Breast epithelium (tissue), 4 donors: Measurements from ENCODE around the gene MAP4K1. TPM values are rescaled to one million over a fixed set of nuclear protein-coding genes. Genes with fewer than 3 reads are reported as not detected.

Source experiments
- DNase-seq, 2 donors: peaks; one replicate each; pipeline ENCODE4 v3.0.0-alpha.2; 2019; ENCODE audit warnings: low spot score in 2 of 2
- H3K27ac ChIP-seq, 2 donors: fragments of 200-600 bp; sonication (generic) in 1 of 2; one replicate each; pipeline ENCODE4 v1.5.1; 2016 to 2019; ENCODE audit warnings: mild to moderate bottlenecking in 1 of 2
- H3K27me3 ChIP-seq, 2 donors: fragments of 200-600 bp; sonication (generic) in 1 of 2; one replicate each; pipeline versions ENCODE4 v1.5.1 to v1.6.0; 2017 to 2019; ENCODE audit warnings: control low read depth in 1 of 2, mild to moderate bottlenecking in 1 of 2
- H3K36me3 ChIP-seq: fragments of 200-600 bp; one replicate; pipeline ENCODE4 v1.5.1; 2019
- H3K4me1 ChIP-seq, 2 donors: fragments of 200-600 bp; sonication (generic); one replicate each; pipeline ENCODE4 v1.5.1; 2016 to 2019; ENCODE audit warnings: control low read depth in 1 of 2
- H3K4me3 ChIP-seq, 3 donors: fragments of 200-600 bp; sonication (generic); 1 replicate in 2 of 3; 2 replicates in 1 of 3; pipeline ENCODE4 v1.5.1; 2016 to 2019; ENCODE audit warnings: mild to moderate bottlenecking in 3 of 3, moderate library complexity in 2 of 3
- H3K9me3 ChIP-seq, 2 donors: fragments of 200-600 bp; sonication (generic) in 1 of 2; one replicate each; pipeline ENCODE4 v1.5.1; 2016 to 2019; ENCODE audit warnings: control low read depth in 1 of 2
- CTCF ChIP-seq, 3 donors: fragments of 450-650 bp; IDR thresholded peaks; one replicate each; pipeline ENCODE4 v1.5.1; 2016 to 2017; ENCODE audit warnings: antibody characterized with exemption in 3 of 3, mild to moderate bottlenecking in 3 of 3, moderate library complexity in 3 of 3
- POLR2A ChIP-seq: fragments of 450-650 bp; IDR thresholded peaks from one replicate; pipeline ENCODE4 v1.6.1; 2016; ENCODE audit warnings: antibody characterized with exemption, mild to moderate bottlenecking, moderate library complexity
- POLR2AphosphoS5 ChIP-seq, 3 donors: sonication (generic); formaldehyde crosslinking; IDR thresholded peaks; one replicate each; pipeline ENCODE4 v1.6.1; 2017; ENCODE audit warnings: antibody characterized with exemption in 3 of 3
- intact Hi-C: fragments of 100-400 bp; cut with DNase I; formaldehyde crosslinking; loops from one replicate; pipeline ENCODE4 v1.15.1; 2023; ENCODE audit warnings: low total_unique reads
- total RNA-seq, 3 donors: library from RNA; depleted of rRNA; stranded (reverse); fragments of >200 nt; gene quantifications; one replicate each; pipeline ENCODE4 v1.1.0, GENCODE V29; 2016

MAP4K1 gene
- total RNA-seq, 3 donors from 2014 or later = 2.5 to 9.3 (median 3.6) TPM

GRCh38 chr19:38571682-38572081 lies 46.1 kb downstream of the MAP4K1 start:
- DNase-seq = no peak

DNA sequence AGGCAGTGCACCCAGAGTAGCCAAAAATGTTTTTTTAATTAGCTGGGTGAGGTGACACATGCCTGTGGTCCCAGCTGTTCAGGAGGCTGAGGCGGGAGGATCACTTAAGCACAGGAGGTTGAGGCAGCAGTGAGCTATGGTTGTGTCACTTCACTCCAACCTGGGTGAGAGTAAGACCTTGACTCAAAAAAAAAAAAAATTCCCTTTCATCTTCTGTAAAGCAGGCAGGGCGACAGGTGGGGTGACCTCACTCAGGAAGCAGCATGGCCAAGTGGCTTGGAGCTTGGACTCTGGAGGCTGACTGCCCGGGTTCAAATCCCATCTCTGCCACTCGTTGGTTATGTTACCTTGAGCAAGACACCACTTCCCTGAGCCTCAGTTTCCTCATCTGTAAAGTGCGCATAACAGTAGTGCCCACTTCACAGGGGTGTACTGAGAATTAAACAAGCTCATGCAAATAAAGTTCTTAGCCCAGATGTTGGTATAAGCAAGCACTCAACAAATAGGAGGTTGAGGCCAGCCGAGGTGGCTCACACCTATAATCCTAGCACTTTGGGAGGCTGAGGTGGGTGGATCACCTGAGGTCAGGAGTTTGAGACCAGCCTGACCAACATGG lies 48.3 kb downstream of the MAP4K1 start:
- H3K27me3 ChIP-seq = peaks cover 0 to 4% of the 10 kb centered on the region in 2 donors
- H3K9me3 ChIP-seq = no peaks in the 10 kb centered on the region
- DNase-seq = no peak
- TF ChIP-seq POLR2A (no peak), POLR2AphosphoS5 (IDR thresholded peaks at IDR 0.05) (no peak), CTCF (IDR thresholded peaks at IDR 0.05) (no peak)
- H3K27ac ChIP-seq = no peak overlapping the region
- H3K36me3 ChIP-seq = no peaks in the 10 kb centered on the region
- intact Hi-C loops = no loop called here
- no peak overlapping the region for H3K4me3 ChIP-seq
- no peaks in the 10 kb centered on the region for H3K4me1 ChIP-seq

More at GRCh38 chr19:38571682-38572081, 46.1 kb downstream of the MAP4K1 start:
- no peak overlapping the region for H3K4me3 ChIP-seq
- intact Hi-C loops = no loop called here
- H3K27me3 ChIP-seq = no peaks in the 10 kb centered on the region
- H3K27ac ChIP-seq = no peak overlapping the region
- no peaks in the 10 kb centered on the region for H3K9me3 ChIP-seq
- TF ChIP-seq POLR2AphosphoS5 (IDR thresholded peaks at IDR 0.05) (no peak), POLR2A (no peak), CTCF (IDR thresholded peaks at IDR 0.05) (no peak)
- no peaks in the 10 kb centered on the region for H3K4me1 ChIP-seq
- H3K36me3 ChIP-seq = no peaks in the 10 kb centered on the region

GRCh38 chr19:38565691-38566105 lies 52.1 kb downstream of the MAP4K1 start:
- H3K4me3 ChIP-seq = peak overlapping the region; percentile 11 to 68 (median 50)

GRCh38 chr19:38564981-38565690 lies 52.6 kb downstream of the MAP4K1 start:
- Histone ChIP-seq H3K9me3 (no peaks in the 10 kb centered on the region), H3K27ac (peak overlapping the region in 1 of 2 donors; percentile 12), H3K36me3 (no peaks in the 10 kb centered on the region), H3K27me3 (peaks cover 0 to 8% of the 10 kb centered on the region in 2 donors), H3K4me3 (peak overlapping the region; percentile 11 to 68 (median 50)), H3K4me1 (no peaks in the 10 kb centered on the region)
- TF ChIP-seq POLR2A = no peak
- no peak for TF ChIP-seq CTCF (IDR thresholded peaks at IDR 0.05)
- no peak for TF ChIP-seq POLR2AphosphoS5 (IDR thresholded peaks at IDR 0.05)
- DNase-seq = no peak
- intact Hi-C loops = no loop called here

More at GRCh38 chr19:38565691-38566105, 52.1 kb downstream of the MAP4K1 start:
- no peak overlapping the region for H3K27ac ChIP-seq
- peaks cover 0 to 8% of the 10 kb centered on the region in 2 donors for H3K27me3 ChIP-seq
- no peaks in the 10 kb centered on the region for H3K4me1 ChIP-seq
- H3K36me3 ChIP-seq = no peaks in the 10 kb centered on the region
- DNase-seq = no peak
- TF ChIP-seq CTCF (IDR thresholded peaks at IDR 0.05) (no peak), POLR2AphosphoS5 (IDR thresholded peaks at IDR 0.05) (no peak), POLR2A (no peak)
- H3K9me3 ChIP-seq = no peaks in the 10 kb centered on the region
- intact Hi-C loops = no loop called here

DNA sequence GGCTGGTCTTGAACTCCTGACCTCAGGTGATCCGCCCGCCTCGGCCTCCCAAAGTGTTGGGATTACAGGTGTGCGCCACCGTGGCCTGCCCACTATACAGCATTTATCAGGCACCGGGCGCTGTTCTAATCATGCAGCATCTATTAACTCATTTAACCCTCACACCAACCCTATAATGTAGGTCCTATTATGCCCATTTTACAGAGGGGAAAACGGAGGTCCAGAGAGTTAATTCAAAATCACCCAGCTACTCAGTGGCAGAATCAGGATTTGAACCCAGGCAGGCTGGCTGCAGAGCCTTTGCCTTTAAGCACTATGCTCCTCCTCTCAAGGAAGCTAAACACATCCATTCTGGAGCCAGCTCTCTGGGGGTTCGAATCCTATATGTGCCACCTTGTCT lies 54.3 kb downstream of the MAP4K1 start:
- H3K4me1 ChIP-seq = no peaks in the 10 kb centered on the region
- DNase-seq = no peak
- no peak for TF ChIP-seq POLR2AphosphoS5 (IDR thresholded peaks at IDR 0.05)
- no peak for TF ChIP-seq CTCF (IDR thresholded peaks at IDR 0.05)
- TF ChIP-seq POLR2A = no peak
- intact Hi-C loops = no loop called here
- H3K9me3 ChIP-seq = no peaks in the 10 kb centered on the region
- H3K36me3 ChIP-seq = no peaks in the 10 kb centered on the region
- peaks cover 0 to 8% of the 10 kb centered on the region in 2 donors for H3K27me3 ChIP-seq
- no peak overlapping the region for H3K4me3 ChIP-seq
- no peak overlapping the region for H3K27ac ChIP-seq
